Fibroblast of pulmonary artery (primary cell): ENCODE measurements around the gene C3orf20.
A peak's percentile ranks its signal among the peaks of the same experiment; 100 is the strongest.

Source experiments
- DNase-seq: peaks from one replicate; pipeline ENCODE4 v3.0.0-alpha.2; 2010; ENCODE audit warnings: low read depth
- H3K4me3 ChIP-seq: replicated peaks from 2 replicates; pipeline ENCODE4 v1.5.1; 2011; ENCODE audit warnings: low read depth, mild to moderate bottlenecking, control low read depth, low read length, moderate library complexity
- CTCF ChIP-seq: IDR thresholded peaks from 2 replicates; pipeline ENCODE4 v1.5.1; 2011; ENCODE audit warnings: mild to moderate bottlenecking, control low read depth, low read length, inconsistent platforms; ENCODE audit errors: missing control alignments

Gene C3orf20

GRCh38 chr3:14680716-14681115 is 5.8 kb downstream of the C3orf20 start:
- peak; percentile 61 for DNase-seq
- no peak overlapping the region for H3K4me3 ChIP-seq
- TF ChIP-seq CTCF = no peak

- no peak for TF ChIP-seq CTCF
- DNase-seq = no peak
- H3K4me3 ChIP-seq = no peak overlapping the region
Measured at GRCh38 chr3:14684447-14684846, 9.5 kb downstream of the C3orf20 start.

- TF ChIP-seq CTCF = no peak
- no peak for DNase-seq
- no peak overlapping the region for H3K4me3 ChIP-seq
Measured at GRCh38 chr3:14685179-14685578, 10.2 kb downstream of the C3orf20 start.

- TF ChIP-seq CTCF = no peak
- DNase-seq = no peak
Measured at GRCh38 chr3:14687360-14687759, 12.4 kb downstream of the C3orf20 start.

GRCh38 chr3:14688525-14688924 is 13.6 kb downstream of the C3orf20 start:
- TF ChIP-seq CTCF = no peak
- DNase-seq = no peak
- H3K4me3 ChIP-seq = no peak overlapping the region

More at GRCh38 chr3:14687360-14687759, 12.4 kb downstream of the C3orf20 start:
- H3K4me3 ChIP-seq = no peak overlapping the region

- H3K4me3 ChIP-seq = no peak overlapping the region
- DNase-seq = no peak
- no peak for TF ChIP-seq CTCF
Measured at GRCh38 chr3:14689247-14689980, 14.5 kb downstream of the C3orf20 start.

GRCh38 chr3:14691239-14691638 is 16.3 kb downstream of the C3orf20 start:
- no peak overlapping the region for H3K4me3 ChIP-seq
- DNase-seq = no peak
- no peak for TF ChIP-seq CTCF
